SU-DHL-6 (cell line): ENCODE data around the gene PIK3R1.
"Not testable (repeated sequence)": the region's sequence is repeated elsewhere in the genome, so short reads cannot be mapped to it uniquely, and the experiment has no call there.

ENCODE experiments used
- H2AFZ ChIP-seq: fragments of 200-600 bp; sonication (generic); 2 replicates; pipeline ENCODE4 v1.6.1; 2014; ENCODE audit warnings: low read depth, mild to moderate bottlenecking, moderate library complexity, mixed read lengths, antibody characterized with exemption, low read length; ENCODE audit not compliant: severe bottlenecking
- H3F3A ChIP-seq: fragments of 200-600 bp; shearing (Covaris generic); 2 replicates; pipeline ENCODE4 v1.6.0; 2016; ENCODE audit warnings: antibody characterized with exemption, mild to moderate bottlenecking; ENCODE audit not compliant: insufficient read depth
- H3K27ac ChIP-seq: fragments of 200-600 bp; sonication (generic); 2 replicates; pipeline ENCODE4 v1.5.1; 2016; ENCODE audit warnings: low read depth, mild to moderate bottlenecking, low read length, moderate library complexity, mixed read lengths
- H3K27me3 ChIP-seq: fragments of 200-600 bp; sonication (generic), shearing (Covaris generic); 2 replicates; pipeline ENCODE4 v1.6.0; 2014; ENCODE audit warnings: mild to moderate bottlenecking, low read length
- H3K36me3 ChIP-seq: fragments of 200-600 bp; sonication (generic); 2 replicates; pipeline ENCODE4 v1.6.1; 2014; ENCODE audit warnings: mild to moderate bottlenecking, low read length, mixed read lengths
- H3K4me2 ChIP-seq: fragments of 300-600, 200-600 bp; shearing (Covaris generic), sonication (generic); 2 replicates; pipeline ENCODE4 v1.6.0; 2014; ENCODE audit warnings: low read length, low read depth, mild to moderate bottlenecking; ENCODE audit not compliant: poor library complexity, severe bottlenecking
- H3K4me3 ChIP-seq: fragments of 200-600 bp; sonication (generic); 2 replicates; pipeline ENCODE4 v1.5.1; 2014; ENCODE audit warnings: antibody characterized with exemption, low read length, mild to moderate bottlenecking, mixed read lengths; ENCODE audit not compliant: insufficient read depth, poor library complexity, severe bottlenecking
- H3K79me2 ChIP-seq: fragments of 200-600 bp; sonication (generic); 2 replicates; pipeline ENCODE4 v1.6.1; 2014; ENCODE audit warnings: mild to moderate bottlenecking, low read length, moderate library complexity; ENCODE audit not compliant: insufficient read depth
- H3K9ac ChIP-seq: fragments of 200-600 bp; sonication (generic); 2 replicates; pipeline ENCODE4 v1.7.0; 2014; ENCODE audit warnings: mild to moderate bottlenecking, low read length
- H3K9me2 ChIP-seq: fragments of 200-600 bp; sonication (generic); replicated peaks from 2 replicates; pipeline ENCODE4 v1.6.1; 2014; ENCODE audit warnings: low read length; ENCODE audit not compliant: insufficient read depth
- H3K9me3 ChIP-seq: fragments of 200-600 bp; sonication (generic); 2 replicates; pipeline ENCODE4 v1.6.1; 2014; ENCODE audit warnings: low read length, mixed read lengths; ENCODE audit not compliant: insufficient read depth
- H4K20me1 ChIP-seq: fragments of 200-600 bp; sonication (generic); 2 replicates; pipeline ENCODE4 v1.6.1; 2014; ENCODE audit warnings: low read depth, mild to moderate bottlenecking, antibody characterized with exemption, low read length, moderate library complexity, mixed read lengths
- CTCF ChIP-seq: fragments of 200-600 bp; sonication (generic); IDR thresholded peaks from one replicate; pipeline ENCODE4 v1.5.1; 2017; ENCODE audit warnings: antibody characterized with exemption, mild to moderate bottlenecking, low read length, moderate library complexity; ENCODE audit not compliant: insufficient read depth, poor library complexity, severe bottlenecking
- EZH2phosphoT487 ChIP-seq: fragments of 200-600 bp; sonication (generic), shearing (Covaris generic); conservative IDR thresholded peaks from 2 replicates; pipeline ENCODE4 v1.6.1; 2018; ENCODE audit warnings: mild to moderate bottlenecking, antibody characterized with exemption, low read length, moderate library complexity, mixed read lengths

The PIK3R1 gene

GRCh38 chr5:68231414-68232076, 16.0 kb downstream of the PIK3R1 start:
- Histone ChIP-seq H2AFZ (no peak overlapping the region), H3K9me3 (no peaks in the 10 kb centered on the region), H3F3A (no peaks in the 10 kb centered on the region), H3K4me3 (no peak overlapping the region), H3K79me2 (peaks cover 78% of the 10 kb centered on the region), H3K27me3 (no peaks in the 10 kb centered on the region), H4K20me1 (peaks cover 20% of the 10 kb centered on the region; the same call in 1 of the 2 replicates), H3K9me2 (no peaks in the 10 kb centered on the region), H3K36me3 (peaks cover 12% of the 10 kb centered on the region; the same call in 1 of the 2 replicates), H3K9ac (no peak overlapping the region), H3K4me2 (no peak overlapping the region), H3K27ac (no peak overlapping the region)
- TF ChIP-seq CTCF: no peak
- no peak for TF ChIP-seq EZH2phosphoT487

- Histone ChIP-seq H3K9me3 (no peaks in the 10 kb centered on the region), H3K4me2 (no peak overlapping the region), H3K9ac (no peak overlapping the region), H3K27ac (no peak overlapping the region), H3K4me3 (no peak overlapping the region), H2AFZ (no peak overlapping the region), H3K79me2 (peaks cover 78% of the 10 kb centered on the region), H4K20me1 (peaks cover 20% of the 10 kb centered on the region; the same call in 1 of the 2 replicates), H3K27me3 (no peaks in the 10 kb centered on the region), H3F3A (no peaks in the 10 kb centered on the region), H3K9me2 (no peaks in the 10 kb centered on the region), H3K36me3 (peaks cover 11% of the 10 kb centered on the region; the same call in 1 of the 2 replicates)
- no peak for TF ChIP-seq CTCF
- TF ChIP-seq EZH2phosphoT487: no peak
These were observed 16.7 kb downstream of the PIK3R1 start for GRCh38 chr5:68232277-68232676.

- Histone ChIP-seq H3K79me2 (peaks cover 78% of the 10 kb centered on the region), H3K9me3 (no peaks in the 10 kb centered on the region), H2AFZ (no peak overlapping the region)
These were observed 17.5 kb downstream of the PIK3R1 start for GRCh38 chr5:68233075-68233474.

DNA sequence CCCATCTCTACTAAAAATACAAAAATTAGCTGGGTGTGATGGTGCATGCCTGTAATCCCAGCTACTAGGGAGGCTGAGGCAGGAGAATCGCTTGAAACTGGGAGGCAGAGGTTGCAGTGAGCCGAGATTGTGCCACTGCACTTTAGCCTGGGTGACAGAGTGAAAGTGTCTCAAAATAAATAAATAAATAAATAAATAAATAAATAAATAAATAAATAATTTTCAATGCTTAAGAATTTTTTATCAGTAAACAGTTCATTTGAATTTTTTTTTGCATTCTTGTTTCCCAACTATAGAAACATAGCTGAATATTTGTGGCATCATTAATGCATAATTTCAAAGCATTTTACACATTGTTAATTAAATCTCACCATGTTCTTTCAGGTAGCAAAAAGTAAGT, 19.7 kb downstream of the PIK3R1 start:
- H3K9me3 ChIP-seq, H3K27me3 ChIP-seq, H3K36me3 ChIP-seq, H3K9me2 ChIP-seq, H2AFZ ChIP-seq, H3K4me2 ChIP-seq, H3F3A ChIP-seq, H3K4me3 ChIP-seq, H3K27ac ChIP-seq, H3K9ac ChIP-seq: not testable (repeated sequence)
- peaks cover 24% of the 10 kb centered on the region; the same call in 1 of the 2 replicates for H4K20me1 ChIP-seq
- peaks cover 79% of the 10 kb centered on the region for H3K79me2 ChIP-seq

More at GRCh38 chr5:68233075-68233474, 17.5 kb downstream of the PIK3R1 start:
- H3F3A ChIP-seq: no peaks in the 10 kb centered on the region
- no peaks in the 10 kb centered on the region for H3K27me3 ChIP-seq
- H3K27ac ChIP-seq: no peak overlapping the region
- H3K36me3 ChIP-seq: peaks cover 7% of the 10 kb centered on the region; the same call in 1 of the 2 replicates
- no peak overlapping the region for H3K4me2 ChIP-seq
- peaks cover 20% of the 10 kb centered on the region; the same call in 1 of the 2 replicates for H4K20me1 ChIP-seq
- no peak overlapping the region for H3K9ac ChIP-seq
- no peaks in the 10 kb centered on the region for H3K9me2 ChIP-seq
- TF ChIP-seq CTCF (no peak), EZH2phosphoT487 (no peak)
- no peak overlapping the region for H3K4me3 ChIP-seq
